WTC11 (cell line): Measurements from ENCODE around the gene CCDC150.

Experiments
- CTCF ChIP-seq: fragments of 200-600 bp; IDR thresholded peaks from 2 replicates; pipeline ENCODE4 v1.8.0; 2022; ENCODE audit warnings: antibody characterized with exemption
- E2F1 ChIP-seq: sonication (generic); formaldehyde crosslinking; IDR thresholded peaks from 2 replicates; pipeline ENCODE4 v1.8.0; 2022; ENCODE audit warnings: mild to moderate bottlenecking, missing genetic modification reagents
- ELF4 ChIP-seq: sonication (generic); formaldehyde crosslinking; IDR thresholded peaks from 2 replicates; pipeline ENCODE4 v1.8.1; 2022; ENCODE audit warnings: low read depth, mild to moderate bottlenecking, moderate library complexity, missing genetic modification reagents
- EMX1 ChIP-seq: fragments of 250-450 bp; sonication (Bioruptor Pico); IDR thresholded peaks from 2 replicates; pipeline ENCODE4 v1.8.0; 2021; ENCODE audit warnings: mild to moderate bottlenecking
- FOXP1 ChIP-seq: sonication (generic); formaldehyde crosslinking; IDR thresholded peaks from 2 replicates; pipeline ENCODE4 v1.8.0; 2022; ENCODE audit warnings: missing genetic modification reagents, mild to moderate bottlenecking, moderate library complexity, borderline replicate concordance
- IRF2 ChIP-seq: sonication (generic); formaldehyde crosslinking; IDR thresholded peaks from 2 replicates; pipeline ENCODE4 v1.8.0; 2022; ENCODE audit warnings: low read depth, missing genetic modification reagents, borderline replicate concordance
- MAX ChIP-seq: sonication (generic); formaldehyde crosslinking; IDR thresholded peaks from 2 replicates; pipeline ENCODE4 v1.8.0; 2022; ENCODE audit warnings: mild to moderate bottlenecking, missing genetic modification reagents
- SP1 ChIP-seq: sonication (generic); formaldehyde crosslinking; conservative IDR thresholded peaks from 2 replicates; pipeline ENCODE4 v1.8.1; 2022; ENCODE audit warnings: missing genetic modification reagents
- TCF7 ChIP-seq: sonication (generic); formaldehyde crosslinking; IDR thresholded peaks from 2 replicates; pipeline ENCODE4 v1.8.0; 2022; ENCODE audit warnings: mild to moderate bottlenecking, low read depth, missing genetic modification reagents, moderate library complexity
- TP53 ChIP-seq: sonication (generic); formaldehyde crosslinking; IDR thresholded peaks from 2 replicates; pipeline ENCODE4 v1.8.1; 2023; ENCODE audit warnings: mild to moderate bottlenecking, missing genetic modification reagents
- ZNF121 ChIP-seq: sonication (generic); formaldehyde crosslinking; IDR thresholded peaks from 2 replicates; pipeline ENCODE4 v1.8.0; 2023; ENCODE audit warnings: missing genetic modification reagents
- ZNF512 ChIP-seq: sonication (generic); formaldehyde crosslinking; IDR thresholded peaks from 2 replicates; pipeline ENCODE4 v1.8.1; 2022; ENCODE audit warnings: missing genetic modification reagents, borderline replicate concordance

GRCh38 chr2:196638765-196639164, 750 bp upstream of the CCDC150 start:
- TF ChIP-seq CTCF (no peak), IRF2 (CRISPR knock-in tag) (no peak), EMX1 (CRISPR knock-in tag) (no peak), ZNF121 (CRISPR knock-in tag) (no peak), MAX (CRISPR knock-in tag) (no peak), ELF4 (CRISPR knock-in tag) (no peak), TP53 (CRISPR knock-in tag) (no peak), FOXP1 (no peak), E2F1 (CRISPR knock-in tag) (no peak), ZNF512 (CRISPR knock-in tag) (no peak), SP1 (CRISPR knock-in tag) (no peak), TCF7 (no peak)
